GM12875 (cell line): ENCODE measurements around the gene PEX11A.

Experiments
- H3K4me3 ChIP-seq: one replicate; pipeline ENCODE4 v1.5.1; 2011; ENCODE audit warnings: low read depth, low read length, control low read depth
- TF ChIP-seq, protein P1 (sequence below): IDR thresholded peaks from 2 replicates; pipeline ENCODE4 v1.5.1; 2011; ENCODE audit warnings: low read depth, mild to moderate bottlenecking, control low read depth, inconsistent platforms, low read length, moderate library complexity, borderline replicate concordance; ENCODE audit not compliant: insufficient read depth

PEX11A gene

GRCh38 chr15:89725064-89725463 is 34.5 kb upstream of the PEX11A start:
- no peak overlapping the region for H3K4me3 ChIP-seq
- TF ChIP-seq, protein P1, sequence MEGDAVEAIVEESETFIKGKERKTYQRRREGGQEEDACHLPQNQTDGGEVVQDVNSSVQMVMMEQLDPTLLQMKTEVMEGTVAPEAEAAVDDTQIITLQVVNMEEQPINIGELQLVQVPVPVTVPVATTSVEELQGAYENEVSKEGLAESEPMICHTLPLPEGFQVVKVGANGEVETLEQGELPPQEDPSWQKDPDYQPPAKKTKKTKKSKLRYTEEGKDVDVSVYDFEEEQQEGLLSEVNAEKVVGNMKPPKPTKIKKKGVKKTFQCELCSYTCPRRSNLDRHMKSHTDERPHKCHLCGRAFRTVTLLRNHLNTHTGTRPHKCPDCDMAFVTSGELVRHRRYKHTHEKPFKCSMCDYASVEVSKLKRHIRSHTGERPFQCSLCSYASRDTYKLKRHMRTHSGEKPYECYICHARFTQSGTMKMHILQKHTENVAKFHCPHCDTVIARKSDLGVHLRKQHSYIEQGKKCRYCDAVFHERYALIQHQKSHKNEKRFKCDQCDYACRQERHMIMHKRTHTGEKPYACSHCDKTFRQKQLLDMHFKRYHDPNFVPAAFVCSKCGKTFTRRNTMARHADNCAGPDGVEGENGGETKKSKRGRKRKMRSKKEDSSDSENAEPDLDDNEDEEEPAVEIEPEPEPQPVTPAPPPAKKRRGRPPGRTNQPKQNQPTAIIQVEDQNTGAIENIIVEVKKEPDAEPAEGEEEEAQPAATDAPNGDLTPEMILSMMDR: no peak

GRCh38 chr15:89724621-89725020 is 34.1 kb upstream of the PEX11A start:
- TF ChIP-seq, protein P1: no peak
- no peak overlapping the region for H3K4me3 ChIP-seq

DNA sequence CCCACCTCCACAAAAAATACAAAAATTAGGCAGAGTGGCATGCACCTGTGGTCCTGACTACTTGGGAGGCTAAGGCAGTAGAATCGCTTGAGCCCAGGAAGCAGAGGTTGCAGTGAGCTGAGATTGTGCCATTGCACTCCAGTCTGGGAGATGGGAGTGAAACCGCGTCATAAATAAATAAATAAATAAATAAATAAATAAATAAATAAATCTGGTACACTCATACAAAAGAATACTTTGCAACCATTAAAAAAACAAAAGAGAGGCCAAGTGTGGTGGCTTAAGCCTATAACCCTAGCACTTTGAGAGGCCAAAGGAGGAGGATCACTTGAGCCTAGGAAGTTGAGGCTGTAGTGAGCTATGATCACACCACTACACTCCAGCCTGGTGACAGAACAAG is 32.5 kb upstream of the PEX11A start:
- no peak overlapping the region for H3K4me3 ChIP-seq
- TF ChIP-seq, protein P1: no peak

GRCh38 chr15:89714775-89715174 is 24.2 kb upstream of the PEX11A start:
- H3K4me3 ChIP-seq: no peak overlapping the region
- TF ChIP-seq, protein P1: no peak

DNA sequence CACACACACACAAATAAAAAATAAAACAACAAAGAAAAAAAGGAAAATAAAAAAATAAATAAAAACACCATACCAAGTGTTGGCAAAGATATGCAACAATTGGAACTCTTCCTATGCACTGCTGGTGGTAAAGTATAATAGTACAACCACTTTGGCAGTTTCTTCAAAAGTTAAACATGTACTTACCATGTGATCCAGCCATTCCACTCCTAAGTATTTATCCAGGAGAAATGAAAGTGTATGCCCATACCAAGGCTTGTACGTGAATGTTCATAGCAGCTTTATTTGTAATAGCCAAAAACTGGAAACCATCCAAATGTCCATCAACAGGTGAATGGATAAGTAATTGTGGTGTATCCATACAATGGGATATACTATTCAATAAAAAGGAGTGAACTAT is 17.0 kb upstream of the PEX11A start:
- H3K4me3 ChIP-seq: no peak overlapping the region
- TF ChIP-seq, protein P1: no peak

- TF ChIP-seq, protein P1: no peak
- H3K4me3 ChIP-seq: no peak overlapping the region
Measured at GRCh38 chr15:89704411-89704810, 13.9 kb upstream of the PEX11A start.

GRCh38 chr15:89695198-89695597 is 4.6 kb upstream of the PEX11A start:
- no peak overlapping the region for H3K4me3 ChIP-seq
- TF ChIP-seq, protein P1: no peak
